Kidney capillary endothelial cell (primary cell): ENCODE measurements around the gene MEGF11.

Experiments used
- DNase-seq: peaks from one replicate; pipeline ENCODE4 v3.0.0-alpha.2; 2018; ENCODE audit warnings: low spot score

MEGF11 gene

GRCh38 chr15:65916664-65917406, 336.7 kb downstream of the MEGF11 start:
- DNase-seq, result peak; percentile 46

DNA sequence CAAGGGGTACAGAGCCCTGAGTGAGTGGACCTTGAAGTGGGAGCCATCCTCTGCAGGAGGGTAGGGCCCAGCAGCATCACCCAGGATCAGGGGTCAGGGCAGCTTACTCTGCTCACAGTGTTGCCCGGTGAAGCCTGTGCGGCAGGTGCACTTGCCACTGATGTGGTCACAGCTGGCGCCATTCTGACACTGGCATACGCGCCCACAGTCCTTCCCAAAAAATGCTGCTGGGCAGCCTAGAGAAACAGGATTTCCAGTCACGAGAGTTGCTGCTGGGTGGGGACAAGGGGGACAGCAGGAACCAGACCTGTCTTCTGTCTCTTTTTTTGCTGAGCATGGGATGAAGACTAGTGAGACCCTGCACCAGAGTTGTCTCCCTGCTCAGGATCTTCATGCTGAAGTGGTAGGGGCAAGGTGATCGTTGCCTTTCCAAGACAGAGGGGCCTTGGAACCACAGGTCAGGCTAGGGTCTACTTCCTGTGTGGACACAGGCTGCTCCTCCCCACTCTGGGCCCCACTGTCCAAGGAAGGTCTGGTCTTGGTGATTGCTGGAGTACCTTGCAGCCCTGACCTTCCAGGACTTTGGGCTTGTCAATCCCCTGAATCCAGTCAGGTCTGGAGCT, 337.4 kb downstream of the MEGF11 start:
- DNase-seq, result no peak

DNA sequence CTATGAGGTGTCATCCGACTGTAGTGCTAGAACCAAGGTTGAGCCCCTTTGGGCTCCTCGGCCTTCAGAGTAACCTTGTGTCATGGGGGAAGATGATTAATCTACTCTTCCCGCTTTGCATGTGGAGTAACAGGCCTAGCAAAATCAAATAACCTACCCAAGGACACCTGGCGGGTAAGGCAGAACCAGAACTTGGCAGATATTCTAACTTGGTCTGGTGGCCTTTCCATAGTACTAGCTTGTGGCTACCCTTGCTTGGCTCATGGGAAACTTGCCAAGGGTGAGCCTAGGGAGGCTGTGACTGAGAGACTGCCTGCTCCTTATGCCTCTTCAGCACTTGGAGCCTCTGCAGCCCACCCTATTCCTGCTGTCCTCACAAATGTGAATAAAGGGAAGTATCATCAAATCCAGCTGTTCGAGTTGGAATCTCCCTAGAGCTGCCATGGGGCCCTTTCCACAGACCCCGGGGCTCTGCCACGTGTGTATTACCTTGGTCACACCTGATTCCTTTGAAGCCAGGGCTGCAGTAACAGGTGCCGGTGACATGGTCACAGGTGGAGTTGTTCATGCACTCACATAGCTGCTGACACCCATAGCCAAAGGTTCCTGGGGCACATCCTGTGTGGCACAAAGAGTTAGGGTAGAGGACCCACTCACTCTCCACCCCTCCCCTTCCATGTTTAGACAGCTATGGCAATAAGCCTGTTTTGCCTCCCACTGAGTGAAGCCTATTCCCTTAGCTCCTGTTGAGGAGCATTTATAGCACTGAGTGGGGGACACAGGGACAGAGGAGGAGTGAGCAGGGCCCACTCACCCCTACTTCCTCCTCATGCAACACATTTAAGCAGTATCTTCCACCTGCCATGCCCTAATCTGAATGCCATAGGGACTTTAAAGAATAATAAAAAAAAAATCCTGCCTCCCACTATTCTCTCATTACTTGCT, 338.3 kb downstream of the MEGF11 start:
- DNase-seq, result no peak

GRCh38 chr15:65914386-65914785, 339.2 kb downstream of the MEGF11 start:
- no peak for DNase-seq

- no peak for DNase-seq
These were observed 339.8 kb downstream of the MEGF11 start for GRCh38 chr15:65913631-65914199.

DNA sequence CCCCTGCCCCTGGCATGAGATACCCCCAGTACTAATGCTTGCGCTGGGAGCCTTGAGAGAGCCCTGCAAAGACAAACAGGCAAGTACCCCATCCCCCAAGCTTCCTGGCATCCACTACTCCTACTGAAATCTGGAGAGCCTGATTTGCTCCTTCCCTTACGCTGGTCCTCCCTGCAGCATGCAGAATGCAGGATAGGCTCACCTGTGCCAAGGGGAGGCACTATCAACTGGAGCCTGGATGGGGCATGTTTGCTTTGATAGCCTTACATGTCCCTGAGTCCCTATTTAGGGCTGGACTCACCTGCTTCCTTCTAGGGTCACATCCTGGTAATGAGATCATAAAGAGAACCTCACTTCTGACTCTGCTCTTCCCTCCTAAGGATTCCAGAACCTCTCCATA, 341.3 kb downstream of the MEGF11 start:
- no peak for DNase-seq

GRCh38 chr15:65910341-65910740, 343.2 kb downstream of the MEGF11 start:
- no peak for DNase-seq

DNA sequence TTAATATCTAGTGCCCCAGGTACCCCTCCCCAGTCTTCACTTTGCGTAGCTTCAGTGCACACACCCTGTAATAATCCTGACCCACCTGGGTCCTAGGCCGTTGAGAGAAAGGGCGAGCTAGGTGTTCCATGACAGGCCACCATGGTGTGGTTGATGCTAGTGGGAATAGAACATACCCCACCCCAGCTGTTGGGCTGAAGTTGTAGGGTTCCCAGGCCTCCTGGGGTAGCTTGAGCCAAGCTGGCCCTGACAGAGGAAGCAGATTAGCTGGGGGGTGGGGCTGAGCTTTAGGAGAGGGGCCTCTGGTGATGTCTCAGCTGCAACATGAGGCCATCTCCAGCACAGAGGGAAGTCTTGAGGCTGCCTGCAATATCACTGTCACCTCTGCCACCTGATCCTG, 343.7 kb downstream of the MEGF11 start:
- DNase-seq, result no peak

DNA sequence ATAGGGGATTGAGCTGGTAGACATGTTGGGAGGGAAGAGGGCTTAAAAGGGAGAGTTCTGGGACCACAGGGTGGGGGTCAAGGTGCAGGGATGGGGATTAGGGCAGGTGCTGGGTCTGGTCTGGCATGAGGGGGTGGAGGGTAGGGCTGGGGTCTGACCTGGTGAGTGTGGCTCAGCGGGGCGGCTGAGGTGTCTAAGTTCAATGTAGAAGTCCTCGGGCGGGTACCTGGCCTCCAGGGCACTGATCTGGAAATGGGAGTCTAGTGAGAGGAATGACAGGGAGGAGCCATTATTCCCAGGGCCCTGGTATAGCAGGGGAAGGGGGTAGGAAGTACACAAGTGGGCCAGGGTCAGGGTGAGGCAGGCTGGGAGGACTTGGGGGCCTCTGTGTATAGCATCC, 344.7 kb downstream of the MEGF11 start:
- no peak for DNase-seq

DNA sequence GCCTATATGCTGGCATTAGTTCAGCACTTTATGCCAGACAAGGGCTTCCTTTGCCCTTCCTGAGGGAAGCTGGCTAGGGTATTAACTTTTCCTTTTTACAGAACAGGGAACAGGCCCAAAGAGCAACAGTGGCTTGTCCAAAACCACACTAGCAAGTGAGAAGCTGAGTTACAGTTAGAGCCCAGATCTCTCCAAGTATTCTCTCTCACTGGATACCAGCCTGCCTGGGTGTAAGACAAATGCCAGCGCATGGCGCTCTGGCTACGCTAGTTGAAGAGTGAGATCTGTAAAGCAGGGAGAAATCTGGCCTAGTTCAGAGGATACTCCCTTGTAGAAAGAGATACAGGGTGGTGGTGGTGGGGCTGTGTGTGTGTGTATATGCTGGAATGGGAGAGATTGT, 345.9 kb downstream of the MEGF11 start:
- DNase-seq, result no peak

GRCh38 chr15:65906396-65906795, 347.2 kb downstream of the MEGF11 start:
- DNase-seq, result no peak

DNA sequence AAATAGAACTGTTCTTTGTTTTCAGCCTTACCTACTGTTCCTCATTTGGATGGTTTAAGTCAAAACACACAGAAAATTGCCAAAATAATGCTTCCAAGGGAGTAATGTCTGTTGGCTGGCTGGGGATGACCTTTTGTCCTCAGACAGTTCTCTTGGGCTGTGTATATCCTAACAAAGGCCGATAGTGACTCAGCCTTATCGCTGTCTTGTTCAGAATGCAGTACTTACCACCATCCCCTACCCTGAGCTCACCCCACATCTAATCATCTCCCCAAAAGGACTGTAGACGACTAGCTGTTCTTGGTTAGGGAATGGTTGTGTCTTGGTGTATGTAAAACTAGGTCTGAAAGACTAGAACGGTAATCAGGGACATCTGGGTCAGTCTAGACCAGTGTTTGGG, 349.2 kb downstream of the MEGF11 start:
- DNase-seq, result no peak

DNA sequence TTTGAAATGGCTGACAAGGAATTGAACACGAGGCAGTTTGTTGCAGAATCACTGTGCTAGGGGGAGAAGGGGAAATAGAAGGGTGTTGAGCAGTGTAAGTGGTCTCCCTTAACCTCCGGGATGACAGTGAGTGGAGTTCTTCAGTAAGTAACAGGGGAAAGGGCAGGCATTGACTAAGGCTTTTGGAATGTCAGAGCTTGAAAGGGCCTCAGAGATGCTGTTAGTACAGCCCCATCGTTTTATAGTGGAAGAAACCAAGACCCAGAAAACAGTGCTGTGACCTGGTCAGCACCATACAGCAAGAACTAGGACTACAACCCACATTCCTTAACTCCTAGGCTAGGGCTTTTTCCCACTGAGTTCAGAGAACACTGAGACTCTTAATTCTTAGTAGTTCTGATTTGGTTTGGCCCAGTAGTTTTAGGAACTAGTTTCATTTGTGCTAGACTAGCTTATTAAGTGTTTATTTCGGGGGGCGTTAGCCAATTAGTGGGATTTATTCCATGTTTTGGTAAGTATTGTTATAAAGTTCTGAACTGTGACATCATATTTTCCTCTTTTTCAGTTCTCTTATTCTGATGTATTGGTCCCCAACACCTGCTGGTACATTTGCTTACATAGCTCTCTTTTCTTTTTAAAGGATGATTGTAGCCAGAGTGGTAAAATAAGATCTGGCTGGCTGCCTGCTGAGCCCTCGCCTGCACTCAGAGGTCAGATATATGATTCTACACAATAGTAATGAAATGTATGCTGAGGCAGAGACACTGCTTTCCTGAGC, 350.1 kb downstream of the MEGF11 start:
- DNase-seq, result no peak

GRCh38 chr15:65902373-65902772, 351.2 kb downstream of the MEGF11 start:
- peak; percentile 13 for DNase-seq

DNA sequence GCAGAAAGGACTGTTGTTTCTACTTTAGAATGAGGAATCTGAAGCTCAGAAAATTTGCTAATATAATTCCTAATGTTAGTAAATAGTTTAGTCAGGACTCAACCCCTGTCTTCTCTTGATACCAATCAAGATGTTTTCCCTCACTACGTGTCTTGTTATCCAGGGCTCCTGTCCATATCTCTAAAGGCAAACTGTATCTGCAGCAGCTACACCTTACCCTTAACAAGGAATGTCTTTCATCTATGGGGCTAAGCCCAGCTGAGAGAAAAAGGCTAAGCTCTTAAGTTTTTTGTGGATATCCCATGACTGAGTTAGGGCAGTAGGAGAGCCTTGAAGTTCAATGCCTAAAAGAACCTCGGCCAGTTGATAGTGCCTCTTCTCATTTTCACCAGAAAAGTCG, 351.7 kb downstream of the MEGF11 start:
- DNase-seq, result no peak

- DNase-seq, result no peak
These were observed 352.2 kb downstream of the MEGF11 start for GRCh38 chr15:65901336-65901735.

DNA sequence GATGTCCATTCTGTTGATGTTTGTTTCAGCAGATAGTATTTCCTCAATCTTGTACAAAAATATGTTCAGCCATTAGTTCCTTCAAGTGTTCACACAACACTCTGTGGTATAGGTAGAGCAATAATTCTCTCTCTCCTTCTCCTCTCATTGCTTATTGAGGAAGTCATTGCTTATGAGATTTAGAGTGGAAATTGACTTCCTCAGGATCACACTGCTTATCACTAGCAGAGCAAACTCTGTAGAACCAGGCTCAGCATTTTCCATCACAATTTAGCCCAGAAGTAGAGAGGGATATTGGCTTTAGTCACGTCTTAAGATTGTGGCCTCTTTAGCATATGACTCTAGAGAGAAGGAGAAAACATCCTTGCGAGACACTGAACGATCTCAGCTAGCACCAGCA, 353.1 kb downstream of the MEGF11 start:
- DNase-seq, result no peak

DNA sequence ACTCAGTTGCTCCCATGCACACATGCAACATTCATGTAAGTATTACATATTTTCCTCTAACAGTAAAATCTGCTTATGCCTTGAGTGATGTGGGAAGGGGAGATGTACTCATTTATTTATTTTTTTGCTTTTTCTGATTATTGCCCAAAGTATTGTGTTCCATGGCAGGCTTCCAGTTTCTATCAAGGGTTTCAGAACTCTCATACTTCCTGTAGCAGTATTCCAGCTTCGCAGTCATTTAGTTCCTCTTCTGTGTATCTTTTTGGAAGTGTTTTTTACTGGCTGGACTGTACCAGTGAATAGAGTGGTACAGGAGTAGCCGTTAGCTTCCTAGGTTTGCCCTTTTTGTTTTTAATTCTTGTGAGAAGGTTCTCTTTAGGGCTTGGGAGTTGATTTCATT, 357.3 kb downstream of the MEGF11 start:
- no peak for DNase-seq

GRCh38 chr15:65893060-65893459, 360.5 kb downstream of the MEGF11 start:
- no peak for DNase-seq

DNA sequence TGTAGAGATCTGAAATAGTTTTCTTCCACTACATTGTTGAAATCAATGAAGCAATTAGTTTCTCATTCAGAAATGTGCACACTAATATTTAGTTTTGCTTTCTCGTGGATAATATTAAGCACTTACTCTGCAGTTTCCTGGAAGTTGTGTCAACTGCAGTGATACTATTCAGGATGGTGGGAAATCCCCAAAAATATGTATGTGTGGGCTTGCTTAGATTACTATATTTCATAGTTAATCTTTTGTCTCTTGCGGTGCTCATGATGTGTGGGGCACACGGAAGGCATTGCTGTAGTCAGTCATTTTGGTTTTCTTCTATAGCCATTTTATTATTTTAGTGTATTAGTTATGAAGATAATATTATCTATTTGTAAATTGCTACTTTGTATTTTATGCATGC, 364.6 kb downstream of the MEGF11 start:
- DNase-seq, result no peak

DNA sequence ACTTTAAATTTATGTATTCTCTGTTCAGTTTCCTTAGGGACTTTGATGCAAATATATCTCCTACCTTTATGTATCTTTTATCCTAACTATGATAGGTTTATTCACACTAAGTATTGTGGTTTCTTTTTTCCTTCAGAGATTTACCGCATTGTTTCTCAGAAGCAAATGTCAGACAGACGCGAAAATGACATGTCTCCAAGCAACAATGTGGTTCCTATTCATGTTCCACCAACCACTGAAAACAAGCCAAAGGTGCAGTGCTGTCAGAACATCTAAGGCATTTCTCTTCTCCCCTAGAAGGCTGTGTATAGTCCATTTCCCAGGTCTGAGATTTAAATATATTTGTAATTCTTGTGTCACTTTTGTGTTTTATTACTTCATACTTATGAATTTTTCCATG, 366.0 kb downstream of the MEGF11 start:
- no peak for DNase-seq
